Mesenchymal stem cell (in vitro differentiated cells and primary cell): Measurements from ENCODE around the gene EEF1AKMT3.

Experiments used
- DNase-seq: peaks from one replicate; pipeline ENCODE4 v3.0.0-alpha.2; 2013
- H2AFZ ChIP-seq: one replicate; pipeline ENCODE4 v1.6.1; 2013; ENCODE audit warnings: low read depth, mild to moderate bottlenecking, control low read depth, inconsistent platforms, low read length, moderate library complexity
- H2AK5ac ChIP-seq: 2 replicates; pipeline ENCODE4 v1.6.1; 2013; ENCODE audit warnings: low read length, moderate library complexity, mild to moderate bottlenecking, inconsistent platforms; ENCODE audit not compliant: severe bottlenecking
- H2BK120ac ChIP-seq: one replicate; pipeline ENCODE4 v1.6.1; 2013; ENCODE audit warnings: low read depth, mild to moderate bottlenecking, inconsistent platforms, low read length, moderate library complexity
- H2BK12ac ChIP-seq, 2 experiments: one replicate each; pipeline ENCODE4 v1.6.1; 2013; ENCODE audit warnings: inconsistent platforms in 2 of 2, low read length in 2 of 2, mild to moderate bottlenecking in 2 of 2, moderate library complexity in 2 of 2, control low read depth in 1 of 2
- H2BK15ac ChIP-seq: one replicate; pipeline ENCODE4 v1.6.1; 2013; ENCODE audit warnings: mild to moderate bottlenecking, low read depth, inconsistent platforms; ENCODE audit not compliant: poor library complexity, severe bottlenecking
- H2BK5ac ChIP-seq: 2 replicates; pipeline ENCODE4 v1.6.1; 2013; ENCODE audit warnings: low read depth, mild to moderate bottlenecking, low read length, control low read depth, inconsistent platforms; ENCODE audit not compliant: poor library complexity, severe bottlenecking
- H3K14ac ChIP-seq, 2 experiments: one replicate each; pipeline ENCODE4 v1.6.1; 2013; ENCODE audit warnings: inconsistent platforms in 2 of 2, low read length in 2 of 2, control low read depth in 1 of 2, mild to moderate bottlenecking in 1 of 2, moderate library complexity in 1 of 2
- H3K18ac ChIP-seq, 2 experiments: one replicate each; pipeline ENCODE4 v1.6.1; 2013; ENCODE audit warnings: inconsistent platforms in 2 of 2, low read length in 2 of 2, control low read depth in 1 of 2, low read depth in 1 of 2, mild to moderate bottlenecking in 1 of 2
- H3K23ac ChIP-seq, 2 experiments: one replicate each; pipeline ENCODE4 v1.6.1; 2013; ENCODE audit warnings: inconsistent platforms in 2 of 2, low read length in 2 of 2, mild to moderate bottlenecking in 2 of 2, moderate library complexity in 2 of 2, control low read depth in 1 of 2
- H3K27ac ChIP-seq: 2 replicates; pipeline ENCODE4 v1.5.1; 2013; ENCODE audit warnings: mild to moderate bottlenecking, moderate library complexity, low read length, control low read depth, inconsistent platforms; ENCODE audit not compliant: poor library complexity, severe bottlenecking
- H3K27me3 ChIP-seq, 2 experiments: 2 replicates each; pipeline versions ENCODE4 v1.6.1 to v1.7.0; 2013; ENCODE audit warnings: low read length in 2 of 2, mild to moderate bottlenecking in 2 of 2, moderate library complexity in 2 of 2, control low read depth in 1 of 2, inconsistent platforms in 1 of 2; ENCODE audit not compliant: control insufficient read depth in 1 of 2, insufficient read depth in 1 of 2
- H3K36me3 ChIP-seq, 2 experiments: 2 replicates each; pipeline versions ENCODE4 v1.6.1 to v1.7.0; 2013; ENCODE audit warnings: low read length in 2 of 2, control low read depth in 1 of 2, inconsistent platforms in 1 of 2, low read depth in 1 of 2, mild to moderate bottlenecking in 1 of 2; ENCODE audit not compliant: insufficient read depth in 2 of 2, control insufficient read depth in 1 of 2
- H3K4ac ChIP-seq, 2 experiments: one replicate each; pipeline ENCODE4 v1.6.1; 2013; ENCODE audit warnings: inconsistent platforms in 2 of 2, low read length in 2 of 2, mild to moderate bottlenecking in 2 of 2, moderate library complexity in 2 of 2, control low read depth in 1 of 2, low read depth in 1 of 2
- H3K4me1 ChIP-seq: 2 replicates; pipeline ENCODE4 v1.6.1; 2013; ENCODE audit warnings: low read depth, low read length, control low read depth; ENCODE audit not compliant: control insufficient read depth, insufficient read depth
- H3K4me2 ChIP-seq: 2 replicates; pipeline ENCODE4 v1.6.1; 2013; ENCODE audit warnings: low read length, mild to moderate bottlenecking, inconsistent platforms; ENCODE audit not compliant: poor library complexity, severe bottlenecking
- H3K4me3 ChIP-seq, 2 experiments: 2 replicates each; pipeline versions ENCODE4 v1.5.1 to v1.7.0; 2013; ENCODE audit warnings: low read length in 2 of 2, mild to moderate bottlenecking in 2 of 2, control low read depth in 1 of 2, low read depth in 1 of 2; ENCODE audit not compliant: insufficient read depth in 1 of 2
- H3K79me1 ChIP-seq: replicated peaks from 2 replicates; pipeline ENCODE4 v1.6.1; 2013; ENCODE audit warnings: mild to moderate bottlenecking, control low read depth, low read length, inconsistent platforms; ENCODE audit not compliant: poor library complexity, severe bottlenecking
- H3K9ac ChIP-seq: 2 replicates; pipeline ENCODE4 v1.7.0; 2013; ENCODE audit warnings: mild to moderate bottlenecking, low read length, moderate library complexity
- H3K9me3 ChIP-seq: 2 replicates; pipeline ENCODE4 v1.7.0; 2013; ENCODE audit warnings: mild to moderate bottlenecking, low read length; ENCODE audit not compliant: control insufficient read depth
- H4K8ac ChIP-seq: one replicate; pipeline ENCODE4 v1.6.1; 2013; ENCODE audit warnings: inconsistent platforms, mild to moderate bottlenecking, low read length, moderate library complexity
- H4K91ac ChIP-seq: one replicate; pipeline ENCODE4 v1.6.1; 2013; ENCODE audit warnings: mild to moderate bottlenecking, low read length, inconsistent platforms
- whole genome bisulfite sequencing: methylation state at CpG from one replicate; pipeline ENCODE4 v1.1.7; 2013; ENCODE audit warnings: mixed read lengths; 5-methylcytosine and 5-hydroxymethylcytosine counted together

The EEF1AKMT3 gene

GRCh38 chr12:57735952-57736740 lies 36.3 kb upstream of the EEF1AKMT3 start:
- no peak overlapping the region for H3K18ac ChIP-seq
- no peak overlapping the region for H2BK12ac ChIP-seq
- H3K79me1 ChIP-seq, result no peaks in the 10 kb centered on the region
- H3K36me3 ChIP-seq, result no peaks in the 10 kb centered on the region
- no peak overlapping the region for H3K4ac ChIP-seq
- H3K9me3 ChIP-seq, result no peaks in the 10 kb centered on the region
- peak overlapping the region; percentile 5 for H3K9ac ChIP-seq
- DNase-seq, result peak; percentile 54
- no peak overlapping the region for H2BK120ac ChIP-seq
- no peak overlapping the region for H2AFZ ChIP-seq
- 2% methylated on average over 35 of the region's 49 CpGs for WGBS
- peaks cover 26% of the 10 kb centered on the region for H3K4me1 ChIP-seq
- H3K27me3 ChIP-seq, result peaks cover 91 to 93% of the 10 kb centered on the region in 2 experiments
- H3K23ac ChIP-seq, result peak overlapping the region in 1 of 2 experiments; percentile 75
- no peak overlapping the region for H4K91ac ChIP-seq
- no peak overlapping the region for H2AK5ac ChIP-seq
- H3K4me3 ChIP-seq, result peak overlapping the region in 1 of 2 experiments; percentile 44
- H4K8ac ChIP-seq, result no peak overlapping the region
- no peak overlapping the region for H2BK5ac ChIP-seq
- no peak overlapping the region for H3K14ac ChIP-seq
- H2BK15ac ChIP-seq, result no peak overlapping the region
- peak overlapping the region; percentile 72 for H3K4me2 ChIP-seq
- no peak overlapping the region for H3K27ac ChIP-seq

GRCh38 chr12:57736741-57737466 lies 35.5 kb upstream of the EEF1AKMT3 start:
- no peak overlapping the region for H3K9ac ChIP-seq
- H2AK5ac ChIP-seq, result no peak overlapping the region
- peak overlapping the region in 1 of 2 experiments; percentile 44 for H3K4me3 ChIP-seq
- peaks cover 91 to 93% of the 10 kb centered on the region in 2 experiments for H3K27me3 ChIP-seq
- H2AFZ ChIP-seq, result no peak overlapping the region
- no peak overlapping the region for H4K91ac ChIP-seq
- peaks cover 26% of the 10 kb centered on the region for H3K4me1 ChIP-seq
- H3K79me1 ChIP-seq, result no peaks in the 10 kb centered on the region
- no peaks in the 10 kb centered on the region for H3K36me3 ChIP-seq
- peak overlapping the region in 1 of 2 experiments; percentile 75 for H3K23ac ChIP-seq
- DNase-seq, result no peak
- H3K4me2 ChIP-seq, result peak overlapping the region; percentile 72
- no peak overlapping the region for H3K4ac ChIP-seq
- H2BK5ac ChIP-seq, result no peak overlapping the region
- no peaks in the 10 kb centered on the region for H3K9me3 ChIP-seq
- no peak overlapping the region for H2BK15ac ChIP-seq
- WGBS, result 2% methylated on average over 22 of the region's 31 CpGs
- H2BK120ac ChIP-seq, result no peak overlapping the region
- H2BK12ac ChIP-seq, result no peak overlapping the region
- H3K18ac ChIP-seq, result no peak overlapping the region
- H3K14ac ChIP-seq, result no peak overlapping the region
- no peak overlapping the region for H4K8ac ChIP-seq
- no peak overlapping the region for H3K27ac ChIP-seq

- Histone ChIP-seq H3K4me1 (peaks cover 26% of the 10 kb centered on the region), H3K18ac (no peak overlapping the region), H3K9ac (no peak overlapping the region), H3K27ac (no peak overlapping the region), H2BK15ac (no peak overlapping the region), H2BK5ac (no peak overlapping the region), H4K91ac (no peak overlapping the region), H3K4me2 (peak overlapping the region; percentile 79), H3K23ac (peak overlapping the region in 1 of 2 experiments; percentile 27), H3K27me3 (peaks cover 89 to 91% of the 10 kb centered on the region in 2 experiments), H2BK12ac (no peak overlapping the region), H3K9me3 (no peaks in the 10 kb centered on the region), H3K79me1 (no peaks in the 10 kb centered on the region), H2AK5ac (no peak overlapping the region), H3K36me3 (no peaks in the 10 kb centered on the region), H2AFZ (no peak overlapping the region), H3K4me3 (peak overlapping the region; percentile 3 to 29), H3K4ac (no peak overlapping the region), H2BK120ac (no peak overlapping the region), H4K8ac (no peak overlapping the region), H3K14ac (no peak overlapping the region)
- 3% methylated on average over 77 of the region's 110 CpGs for WGBS
- peak; percentile 41 for DNase-seq
Measured at GRCh38 chr12:57737467-57738460, 34.6 kb upstream of the EEF1AKMT3 start.
